ENCODE data around the gene INO80C.

The INO80C gene

DNA sequence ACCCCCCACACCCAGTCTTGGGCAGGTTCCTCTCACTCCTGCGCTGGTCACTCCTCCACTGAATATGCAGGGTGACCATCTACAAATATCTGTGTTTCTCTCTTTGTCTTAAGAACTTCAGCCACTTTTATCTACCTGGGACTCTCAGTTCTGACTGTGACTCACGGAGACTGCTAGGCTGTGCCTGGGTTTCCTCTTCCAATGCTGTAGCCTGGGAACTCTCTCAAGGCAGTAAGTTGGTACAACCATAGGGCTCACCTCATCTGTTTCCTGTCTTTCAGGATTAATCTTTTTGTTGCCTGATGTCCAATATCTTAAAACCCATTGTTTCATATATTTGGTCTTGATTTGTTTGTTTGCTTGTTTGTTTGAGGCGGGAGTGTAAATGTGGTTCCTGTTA, 73.4 kb downstream of the INO80C start:
- no peak for DNase-seq (ENCODE audit: low spot score)

DNA sequence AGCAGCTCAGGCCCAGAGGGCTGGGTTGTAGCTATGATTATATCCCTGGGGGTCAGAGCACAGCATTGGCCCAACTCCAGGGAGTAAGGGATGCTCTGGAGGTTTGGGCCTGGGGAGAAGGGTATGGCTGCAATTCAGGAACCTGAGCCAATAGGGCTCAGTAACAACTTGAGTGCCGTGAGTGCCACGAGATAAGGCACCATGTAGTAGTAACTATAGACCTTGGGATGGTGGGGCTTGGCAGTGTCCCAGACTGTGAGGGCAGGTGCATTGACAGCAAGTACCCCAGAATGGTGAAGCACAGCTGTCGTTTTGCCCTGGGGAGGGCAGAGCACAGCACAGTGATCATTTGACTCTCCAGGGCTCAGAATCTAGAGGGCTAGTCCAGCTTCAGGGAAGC, 75.5 kb downstream of the INO80C start:
- DNase-seq (ENCODE audit: low spot score), result no peak

DNA sequence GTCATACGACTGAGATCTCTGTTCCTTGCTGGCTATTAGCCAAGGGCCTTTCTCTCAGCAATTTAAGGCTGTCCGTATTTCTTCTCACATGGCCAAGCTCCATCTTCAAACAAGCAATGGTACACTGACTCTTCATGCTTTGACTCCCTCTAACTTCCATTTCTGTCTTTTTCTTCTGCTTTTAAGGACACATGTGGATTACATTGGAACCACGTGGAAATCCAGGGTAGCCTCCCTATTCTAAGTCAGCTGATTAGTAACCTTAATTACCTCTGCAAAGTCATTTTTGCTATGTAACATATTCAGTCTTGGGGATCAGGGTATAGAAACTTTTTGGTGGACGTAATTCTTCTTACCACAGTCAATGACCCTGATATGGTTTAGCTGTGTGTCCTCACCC, 79.2 kb downstream of the INO80C start:
- no peak for DNase-seq (ENCODE audit: low spot score)
